ENCODE data around the gene MRPL49. TPM values are rescaled to one million over a fixed set of nuclear protein-coding genes. Genes with fewer than 3 reads are reported as not detected.
"Not testable (repeated sequence)": the region's sequence is repeated elsewhere in the genome, so short reads cannot be mapped to it uniquely, and the experiment has no call there.

MRPL49 gene
- total RNA-seq, 1 experiment from 2014 or later = 111 TPM

GRCh38 chr11:65148657-65149056 is 26.5 kb downstream of the MRPL49 start:
- CTCF ChIA-PET = interaction anchor here (1.1 kb wide), 1 partner anchor 14 kb away, joined by 3 read pairs; the partner anchor contains the start of gene SYVN1
- ATAC-seq = no peak
- no peaks in the 10 kb centered on the region; the same call in 1 of the 2 replicates for H3K9me3 ChIP-seq (ENCODE audit: control insufficient read depth, insufficient read depth, low read depth, low read length)
- no TSS peak for BruUV-seq (replicated peaks)
- intact Hi-C loops (cut with micrococcal nuclease; ENCODE audit: unreplicated experiment) (no loop called here), in situ Hi-C loops (cut with HindIII; ENCODE audit: low pct_unique_long_range_greater_than_20kb, low sequenced_read_pairs) (no loop called here)
- no peak overlapping the region for H3K27ac ChIP-seq (ENCODE audit: low read length)
- no peaks in the 10 kb centered on the region for H3K36me3 ChIP-seq (ENCODE audit: control insufficient read depth, insufficient read depth, low read length)
- peaks cover 13% of the 10 kb centered on the region for H3K4me1 ChIP-seq (ENCODE audit: control insufficient read depth, insufficient read depth, low read length)
- no peaks in the 10 kb centered on the region for H3K27me3 ChIP-seq (ENCODE audit: control insufficient read depth, insufficient read depth, low read length)
- DNase-seq (ENCODE audit: low read depth, low spot score) = no peak
- POLR2A ChIA-PET = interaction anchor here (1.1 kb wide), 1 partner anchor 21 kb away, joined by 11 read pairs; the partner anchor contains the start of gene SPDYC
- H3K4me3 ChIP-seq (ENCODE audit: low read depth in 2 of 2, low read length in 2 of 2) = no peak overlapping the region
- no peak for TF ChIP-seq REST (IDR thresholded peaks at IDR 0.05; ENCODE audit: insufficient read depth in 1 of 2, low read depth in 2 of 2, low read length in 1 of 2)
- no peak for TF ChIP-seq TCF7L2 (IDR thresholded peaks at IDR 0.05; ENCODE audit: low read depth, low read length)
- TF ChIP-seq SIN3A (IDR thresholded peaks at IDR 0.05; ENCODE audit: borderline replicate concordance, insufficient read depth, low read depth, low read length) = no peak
- no peak for TF ChIP-seq POLR2AphosphoS5 (IDR thresholded peaks at IDR 0.05; ENCODE audit: low read depth, low read length)
- no peak for TF ChIP-seq CTCF (IDR thresholded peaks at IDR 0.05)

GRCh38 chr11:65150131-65150508 is 28.0 kb downstream of the MRPL49 start:
- DNase-seq (ENCODE audit: low read depth, low spot score); in situ Hi-C loops (cut with HindIII; ENCODE audit: low pct_unique_long_range_greater_than_20kb, low sequenced_read_pairs); BruUV-seq (replicated peaks); ATAC-seq; H3K36me3 ChIP-seq (ENCODE audit: control insufficient read depth, insufficient read depth, low read length); H3K27me3 ChIP-seq (ENCODE audit: control insufficient read depth, insufficient read depth, low read length); H3K4me3 ChIP-seq (ENCODE audit: low read depth in 2 of 2, low read length in 2 of 2); intact Hi-C loops (cut with micrococcal nuclease; ENCODE audit: unreplicated experiment); H3K9me3 ChIP-seq (ENCODE audit: control insufficient read depth, insufficient read depth, low read depth, low read length); CTCF ChIA-PET: not testable (repeated sequence)
- peak overlapping the region; percentile 36; the same call in 1 of the 2 replicates for H3K27ac ChIP-seq (ENCODE audit: low read length)
- peaks cover 13% of the 10 kb centered on the region for H3K4me1 ChIP-seq (ENCODE audit: control insufficient read depth, insufficient read depth, low read length)
- POLR2A ChIA-PET = interaction anchor here (0.7 kb wide), 1 partner anchor 144 kb away, joined by 9 read pairs; no protein-coding TSS in a partner anchor

GRCh38 chr11:65150509-65151299 is 28.6 kb downstream of the MRPL49 start:
- DNase-seq (ENCODE audit: low read depth, low spot score) (peak; percentile 64), ATAC-seq (peak; percentile 96)
- in situ Hi-C loops (cut with HindIII; ENCODE audit: low pct_unique_long_range_greater_than_20kb, low sequenced_read_pairs) = no loop called here
- no peaks in the 10 kb centered on the region for H3K36me3 ChIP-seq (ENCODE audit: control insufficient read depth, insufficient read depth, low read length)
- BruUV-seq (replicated peaks) = no TSS peak
- no peaks in the 10 kb centered on the region; the same call in 1 of the 2 replicates for H3K9me3 ChIP-seq (ENCODE audit: control insufficient read depth, insufficient read depth, low read depth, low read length)
- H3K4me3 ChIP-seq (ENCODE audit: low read depth in 2 of 2, low read length in 2 of 2) = 0 out of 4 replicates have a peak overlapping the region, but pooled peaks of 1 of the 2 experiments have one; percentile 6
- peak overlapping the region; percentile 55 for H3K27ac ChIP-seq (ENCODE audit: low read length)
- no peaks in the 10 kb centered on the region for H3K27me3 ChIP-seq (ENCODE audit: control insufficient read depth, insufficient read depth, low read length)
- ChIA-PET CTCF (no interaction called here), POLR2A (interaction anchor here (0.7 kb wide), 1 partner anchor 143 kb away, joined by 9 read pairs; no protein-coding TSS in a partner anchor)
- TF ChIP-seq SIN3A (IDR thresholded peaks at IDR 0.05; ENCODE audit: borderline replicate concordance, insufficient read depth, low read depth, low read length) (no peak), POLR2AphosphoS5 (IDR thresholded peaks at IDR 0.05; ENCODE audit: low read depth, low read length) (peak; percentile 37; the same call in 1 of the 2 replicates)
- intact Hi-C loops (cut with micrococcal nuclease; ENCODE audit: unreplicated experiment) = no loop called here
- H3K4me1 ChIP-seq (ENCODE audit: control insufficient read depth, insufficient read depth, low read length) = peaks cover 13% of the 10 kb centered on the region

Measured in Panc1 (cell line).